ENCODE results near the gene UTP4. TPM values are rescaled to one million over a fixed set of nuclear protein-coding genes. Genes with fewer than 3 reads are reported as not detected.

Gene UTP4
- total and polyA plus RNA-seq, 11 donors = 11.8 to 38.2 (median 28.3) TPM

- no peak for DNase-seq
- H3K9me3 ChIP-seq = no peaks in the 10 kb centered on the region
- peaks cover 0 to 25% (median 6%) of the 10 kb centered on the region in 9 donors for H3K36me3 ChIP-seq
- intact Hi-C loops (cut with DNase I) = loop anchor here in 5 of 10 donors (5.0 to 10.0 kb wide), 2 partner anchors 133 to 206 kb away; no protein-coding TSS in a partner anchor
- H3K27ac ChIP-seq = no peak overlapping the region
- no peak for TF ChIP-seq POLR2A (IDR thresholded peaks at IDR 0.05)
- TF ChIP-seq CTCF (IDR thresholded peaks at IDR 0.05) = no peak
- H3K27me3 ChIP-seq = peaks cover 0 to 24% (median 0%) of the 10 kb centered on the region in 9 donors
- peak overlapping the region in 7 of 12 donors; percentile 51 to 75 (median 63) for H3K4me3 ChIP-seq
- WGBS, 4 donors = 49 to 75% (median 57%) methylated on average over 8 to 9 of the region's 9 CpGs
- H3K4me1 ChIP-seq = peaks cover 0 to 50% (median 28%) of the 10 kb centered on the region in 12 donors
- ATAC-seq = no peak
Measured at GRCh38 chr16:69108064-69108904, 24.2 kb upstream of the UTP4 start.

GRCh38 chr16:69108905-69109252, 23.6 kb upstream of the UTP4 start:
- Histone ChIP-seq H3K27ac (no peak overlapping the region), H3K4me3 (no peak overlapping the region), H3K9me3 (no peaks in the 10 kb centered on the region), H3K27me3 (peaks cover 0 to 24% (median 0%) of the 10 kb centered on the region in 9 donors), H3K36me3 (peaks cover 0 to 31% (median 11%) of the 10 kb centered on the region in 9 donors), H3K4me1 (peaks cover 0 to 50% (median 28%) of the 10 kb centered on the region in 12 donors)
- WGBS, 4 donors = 91 to 97% (median 95%) methylated on average over 4 of the region's 4 CpGs
- TF ChIP-seq CTCF (IDR thresholded peaks at IDR 0.05) = no peak
- TF ChIP-seq POLR2A (IDR thresholded peaks at IDR 0.05) = no peak
- DNase-seq = no peak
- ATAC-seq = no peak
- intact Hi-C loops (cut with DNase I) = loop anchor here in 5 of 10 donors (5.0 to 10.0 kb wide), 2 partner anchors 134 to 207 kb away; no protein-coding TSS in a partner anchor

GRCh38 chr16:69109486-69110270, 22.8 kb upstream of the UTP4 start:
- DNase-seq (no peak), ATAC-seq (no peak)
- Histone ChIP-seq H3K4me3 (no peak overlapping the region), H3K27ac (no peak overlapping the region), H3K36me3 (peaks cover 0 to 39% (median 18%) of the 10 kb centered on the region in 9 donors), H3K4me1 (peaks cover 0 to 50% (median 28%) of the 10 kb centered on the region in 12 donors), H3K27me3 (peaks cover 0 to 24% (median 0%) of the 10 kb centered on the region in 9 donors), H3K9me3 (no peaks in the 10 kb centered on the region)
- intact Hi-C loops (cut with DNase I) = loop anchor here in 8 of 10 donors (5.0 to 10.0 kb wide), 4 partner anchors 125 to 575 kb away; partner anchors contain the start of gene ZFP90 (in 1 of the 8)
- no peak for TF ChIP-seq CTCF (IDR thresholded peaks at IDR 0.05)
- no peak for TF ChIP-seq POLR2A (IDR thresholded peaks at IDR 0.05)
- WGBS, 4 donors = 94 to 97% (median 96%) methylated on average over 42 to 48 of the region's 48 CpGs

All from heart left ventricle (tissue), 16 donors.